GM12878 (cell line): Measurements from ENCODE around the gene MCCD1. TPM values are rescaled to one million over a fixed set of nuclear protein-coding genes. Genes with fewer than 3 reads are reported as not detected.

Experiments
- BACH1 ChIP-seq: fragments of 450-650 bp; IDR thresholded peaks from 2 replicates; pipeline ENCODE4 v1.6.1; 2017; ENCODE audit warnings: mild to moderate bottlenecking, borderline replicate concordance
- BMI1 ChIP-seq: fragments of 450-650 bp; IDR thresholded peaks from 2 replicates; pipeline ENCODE4 v1.6.1; 2016; ENCODE audit warnings: mild to moderate bottlenecking, moderate library complexity, borderline replicate concordance
- BRCA1 ChIP-seq: IDR thresholded peaks from 2 replicates; pipeline ENCODE4 v1.6.1; 2011; ENCODE audit warnings: low read depth, low read length, improper control_type of control experiment
- IKZF2 ChIP-seq, 2 experiments: fragments of 450-650 bp; IDR thresholded peaks; 2 replicates each; pipeline ENCODE4 v1.6.1; 2017; ENCODE audit warnings: mild to moderate bottlenecking in 2 of 2, moderate library complexity in 2 of 2
- IRF5 ChIP-seq: fragments of 450-650 bp; IDR thresholded peaks from 2 replicates; pipeline ENCODE4 v1.6.1; 2017; ENCODE audit warnings: borderline replicate concordance
- JUNB ChIP-seq: IDR thresholded peaks from 2 replicates; pipeline ENCODE4 v1.6.1; 2016; ENCODE audit warnings: antibody characterized with exemption, mild to moderate bottlenecking
- RCOR1 ChIP-seq: conservative IDR thresholded peaks from 2 replicates; pipeline ENCODE4 v1.6.1; 2012; ENCODE audit warnings: low read depth, low read length, improper control_type of control experiment
- REST ChIP-seq: IDR thresholded peaks from 2 replicates; pipeline ENCODE4 v1.6.1; 2012; ENCODE audit warnings: mild to moderate bottlenecking, low read depth, low read length
- SUZ12 ChIP-seq: fragments of 200-600 bp; sonication (generic); IDR thresholded peaks from one replicate; pipeline ENCODE4 v1.6.1; 2018; ENCODE audit warnings: antibody characterized with exemption, mild to moderate bottlenecking; ENCODE audit not compliant: unreplicated experiment
- USF2 ChIP-seq: IDR thresholded peaks from 2 replicates; pipeline ENCODE4 v1.6.1; 2011; ENCODE audit warnings: low read depth, low read length, improper control_type of control experiment, borderline replicate concordance
- ZBTB11 ChIP-seq: fragments of 450-650 bp; formaldehyde crosslinking; IDR thresholded peaks from 2 replicates; pipeline ENCODE4 v1.5.0; 2022; ENCODE audit warnings: mild to moderate bottlenecking, missing genetic modification characterization
- polyA plus RNA-seq, 11 experiments: library from polyadenylated mRNA; depleted of rRNA in 4 of 11; unstranded in 6 of 11; stranded (reverse) in 5 of 11; fragments of >200 nt; fragmentation: Nextera tagmentation in 4 of 11; fragmentation: Illumina TruSeq in 1 of 11; extraction: Ambion mirVana in 4 of 11; extraction: Trizol in 1 of 11; gene quantifications; 1 replicate in 1 of 11; 2 replicates in 10 of 11; pipeline versions ENCODE4 v1.2.1 to v1.2.3, GENCODE V29; 2011 to 2016; ENCODE audit warnings: inconsistent platforms in 2 of 11, missing spikeins in 2 of 11, low read depth in 1 of 11
- total RNA-seq, 4 experiments: library from RNA; depleted of rRNA in 3 of 4; stranded (reverse); fragments of >200 nt in 3 of 4; fragmentation: Illumina TruSeq in 1 of 4; extraction: Trizol in 1 of 4; gene quantifications; 2 replicates each; pipeline versions ENCODE4 v1.2.1 to v1.2.3, GENCODE V29; 2013 to 2021
- TF ChIP-seq, protein P1 (sequence below): fragments of 450-650 bp; IDR thresholded peaks from 2 replicates; pipeline ENCODE4 v1.6.1; 2018; ENCODE audit warnings: borderline replicate concordance, mild to moderate bottlenecking; ENCODE audit not compliant: partially characterized antibody
- TF ChIP-seq, protein P2 (sequence below): fragments of 450-650 bp; formaldehyde crosslinking; IDR thresholded peaks from 2 replicates; pipeline ENCODE4 v1.4.0; 2022; ENCODE audit warnings: mild to moderate bottlenecking, moderate library complexity

Gene MCCD1
- total and polyA plus RNA-seq, 10 of the 15 experiments (the other 5 are each of a cell fraction or from before 2014, with no cell fraction given): not detected

- TF ChIP-seq, protein P1, sequence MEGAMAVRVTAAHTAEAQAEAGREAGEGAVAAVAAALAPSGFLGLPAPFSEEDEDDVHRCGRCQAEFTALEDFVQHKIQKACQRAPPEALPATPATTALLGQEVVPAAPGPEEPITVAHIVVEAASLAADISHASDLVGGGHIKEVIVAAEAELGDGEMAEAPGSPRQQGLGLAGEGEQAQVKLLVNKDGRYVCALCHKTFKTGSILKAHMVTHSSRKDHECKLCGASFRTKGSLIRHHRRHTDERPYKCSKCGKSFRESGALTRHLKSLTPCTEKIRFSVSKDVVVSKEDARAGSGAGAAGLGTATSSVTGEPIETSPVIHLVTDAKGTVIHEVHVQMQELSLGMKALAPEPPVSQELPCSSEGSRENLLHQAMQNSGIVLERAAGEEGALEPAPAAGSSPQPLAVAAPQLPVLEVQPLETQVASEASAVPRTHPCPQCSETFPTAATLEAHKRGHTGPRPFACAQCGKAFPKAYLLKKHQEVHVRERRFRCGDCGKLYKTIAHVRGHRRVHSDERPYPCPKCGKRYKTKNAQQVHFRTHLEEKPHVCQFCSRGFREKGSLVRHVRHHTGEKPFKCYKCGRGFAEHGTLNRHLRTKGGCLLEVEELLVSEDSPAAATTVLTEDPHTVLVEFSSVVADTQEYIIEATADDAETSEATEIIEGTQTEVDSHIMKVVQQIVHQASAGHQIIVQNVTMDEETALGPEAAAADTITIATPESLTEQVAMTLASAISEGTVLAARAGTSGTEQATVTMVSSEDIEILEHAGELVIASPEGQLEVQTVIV: no peak
- TF ChIP-seq USF2 (no peak), BACH1 (0 out of 2 replicates have a peak, but pooled peaks have one; percentile 29), ZBTB11 (CRISPR knock-in tag) (0 out of 2 replicates have a peak, but pooled peaks have one; percentile 36), REST (no peak), RCOR1 (peak; percentile 63; the same call in 1 of the 2 replicates), BRCA1 (no peak), JUNB (no peak), BMI1 (no peak), IKZF2 (IDR thresholded peaks at IDR 0.05) (peak; percentile 90 to 92), SUZ12 (no peak), IRF5 (no peak)
- TF ChIP-seq, protein P2, sequence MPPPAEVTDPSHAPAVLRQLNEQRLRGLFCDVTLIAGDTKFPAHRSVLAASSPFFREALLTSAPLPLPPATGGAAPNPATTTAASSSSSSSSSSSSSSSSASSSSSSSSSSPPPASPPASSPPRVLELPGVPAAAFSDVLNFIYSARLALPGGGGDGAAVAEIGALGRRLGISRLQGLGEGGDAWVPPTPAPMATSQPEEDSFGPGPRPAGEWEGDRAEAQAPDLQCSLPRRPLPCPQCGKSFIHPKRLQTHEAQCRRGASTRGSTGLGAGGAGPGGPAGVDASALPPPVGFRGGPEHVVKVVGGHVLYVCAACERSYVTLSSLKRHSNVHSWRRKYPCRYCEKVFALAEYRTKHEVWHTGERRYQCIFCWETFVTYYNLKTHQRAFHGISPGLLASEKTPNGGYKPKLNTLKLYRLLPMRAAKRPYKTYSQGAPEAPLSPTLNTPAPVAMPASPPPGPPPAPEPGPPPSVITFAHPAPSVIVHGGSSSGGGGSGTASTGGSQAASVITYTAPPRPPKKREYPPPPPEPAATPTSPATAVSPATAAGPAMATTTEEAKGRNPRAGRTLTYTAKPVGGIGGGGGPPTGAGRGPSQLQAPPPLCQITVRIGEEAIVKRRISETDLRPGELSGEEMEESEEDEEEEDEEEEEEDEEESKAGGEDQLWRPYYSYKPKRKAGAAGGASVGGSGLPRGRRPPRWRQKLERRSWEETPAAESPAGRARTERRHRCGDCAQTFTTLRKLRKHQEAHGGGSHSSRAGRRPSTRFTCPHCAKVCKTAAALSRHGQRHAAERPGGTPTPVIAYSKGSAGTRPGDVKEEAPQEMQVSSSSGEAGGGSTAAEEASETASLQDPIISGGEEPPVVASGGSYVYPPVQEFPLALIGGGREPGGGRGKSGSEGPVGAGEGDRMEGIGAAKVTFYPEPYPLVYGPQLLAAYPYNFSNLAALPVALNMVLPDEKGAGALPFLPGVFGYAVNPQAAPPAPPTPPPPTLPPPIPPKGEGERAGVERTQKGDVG (CRISPR knock-in tag): no peak
Observed at GRCh38 chr6:31546339-31546957, 17.7 kb downstream of the MCCD1 start, which contains the start of gene ATP6V1G2 (continued).
